GM12892 (cell line): Measurements from ENCODE around the gene OR1F1.

Source experiments
- POLR2A ChIP-seq: IDR thresholded peaks from 2 replicates; pipeline ENCODE4 v1.6.1; 2011; ENCODE audit warnings: low read depth, low read length, control low read depth
- POLR2AphosphoS5 ChIP-seq: IDR thresholded peaks from 2 replicates; pipeline ENCODE4 v1.6.1; 2011; ENCODE audit warnings: low read depth, low read length, control low read depth
- TAF1 ChIP-seq: IDR thresholded peaks from 2 replicates; pipeline ENCODE4 v1.6.1; 2011; ENCODE audit warnings: low read depth, mild to moderate bottlenecking, control low read depth, low read length, borderline replicate concordance

GRCh38 chr16:3252967-3253366 lies 65.0 kb downstream of the OR1F1 start:
- TF ChIP-seq POLR2A = no peak
- TF ChIP-seq TAF1 = no peak
- TF ChIP-seq POLR2AphosphoS5 = no peak
